ENCODE data around the gene PRDM16. TPM values are rescaled to one million over a fixed set of nuclear protein-coding genes. Genes with fewer than 3 reads are reported as not detected.

Gene PRDM16
- total RNA-seq, 1 experiment from 2014 or later, result 6.1 TPM

DNA sequence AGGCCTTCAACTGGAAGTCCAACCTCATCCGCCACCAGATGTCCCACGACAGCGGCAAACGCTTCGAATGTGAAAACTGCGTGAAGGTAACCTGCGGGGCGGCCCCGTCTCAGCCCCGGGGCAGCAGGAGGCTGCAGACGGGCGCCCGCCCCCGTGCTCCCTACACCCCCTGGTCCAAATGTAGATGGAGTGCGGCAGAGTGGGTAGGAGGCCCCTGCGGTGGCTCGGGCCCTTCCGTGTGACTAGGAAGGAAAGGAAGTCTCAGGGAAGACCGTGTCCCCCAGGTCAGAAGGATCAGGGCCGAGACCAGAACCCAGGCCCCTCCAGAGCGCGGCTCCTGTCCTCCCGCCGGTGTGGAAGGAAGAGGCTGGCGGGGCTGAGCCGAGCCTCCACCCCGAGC is 335.8 kb downstream of the PRDM16 start:
- no TSS peak for BruUV-seq (replicated peaks)
- DNase-seq (ENCODE audit: low read depth, low spot score) (no peak), ATAC-seq (no peak)
- ChIA-PET CTCF (no interaction called here), RAD21 (ENCODE audit: low non-redundant PET in 1 of 2, low total read pairs in 2 of 2, uncharacterized antibody in 2 of 2, unreplicated experiment in 2 of 2) (no interaction called here), POLR2A (no interaction called here)
- no peak overlapping the region for H3K4me2 ChIP-seq (ENCODE audit: low read length)
- no peak overlapping the region for H3K9ac ChIP-seq (ENCODE audit: low read length)
- H3K27ac ChIP-seq (ENCODE audit: low read depth, low read length), result no peak overlapping the region
- no peaks in the 10 kb centered on the region for H3K4me1 ChIP-seq (ENCODE audit: control insufficient read depth in 1 of 2, insufficient read depth in 2 of 2, low read length in 2 of 2)
- no peaks in the 10 kb centered on the region for H3K27me3 ChIP-seq (ENCODE audit: insufficient read depth, low read length)
- intact Hi-C loops (cut with micrococcal nuclease), result no loop called here
- TF ChIP-seq TCF7L2 (IDR thresholded peaks at IDR 0.05; ENCODE audit: borderline replicate concordance, extremely low read depth, insufficient read depth, insufficient read length), result no peak
- no peak for TF ChIP-seq CBX3 (IDR thresholded peaks at IDR 0.05; ENCODE audit: low read depth)
- TF ChIP-seq SRF (IDR thresholded peaks at IDR 0.05; ENCODE audit: low read depth), result no peak
- H2AFZ ChIP-seq (ENCODE audit: low read depth, low read length, poor library complexity, severe bottlenecking), result no peak overlapping the region
- H3K79me2 ChIP-seq (ENCODE audit: insufficient read depth, low read length), result no peaks in the 10 kb centered on the region
- no peaks in the 10 kb centered on the region for H3K9me3 ChIP-seq (ENCODE audit: control insufficient read depth in 1 of 2, insufficient read depth in 1 of 2, low read depth in 1 of 2, low read length in 2 of 2)
- H3K36me3 ChIP-seq (ENCODE audit: control insufficient read depth in 1 of 2, insufficient read depth in 2 of 2, low read length in 2 of 2), result no peaks in the 10 kb centered on the region
- no peak overlapping the region for H3K4me3 ChIP-seq (replicated peaks in 1 of 2; ENCODE audit: low read depth in 1 of 2, low read length in 2 of 2)
- H3K9me2 ChIP-seq (ENCODE audit: insufficient read depth), result no peaks in the 10 kb centered on the region
- no peaks in the 10 kb centered on the region for H4K20me1 ChIP-seq (ENCODE audit: insufficient read depth)

DNA sequence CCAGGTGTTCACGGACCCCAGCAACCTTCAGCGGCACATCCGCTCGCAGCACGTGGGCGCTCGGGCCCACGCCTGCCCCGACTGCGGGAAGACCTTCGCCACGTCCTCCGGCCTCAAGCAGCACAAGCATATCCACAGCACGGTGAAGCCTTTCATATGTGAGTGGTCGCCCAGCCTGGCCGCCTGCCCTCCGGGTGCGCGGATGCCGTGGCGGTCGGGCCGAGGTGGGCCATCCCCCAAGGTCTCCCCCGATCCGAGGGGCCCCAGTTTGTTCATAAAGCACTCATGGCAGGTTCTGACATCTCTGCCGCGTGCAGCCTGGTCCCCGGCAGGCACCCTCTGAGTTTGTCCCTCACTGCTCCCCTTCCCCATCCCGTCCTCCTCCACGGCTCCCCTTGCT is 336.5 kb downstream of the PRDM16 start:
- Histone ChIP-seq H3K4me2 (ENCODE audit: low read length) (no peak overlapping the region), H3K27ac (ENCODE audit: low read depth, low read length) (no peak overlapping the region), H4K20me1 (ENCODE audit: insufficient read depth) (no peaks in the 10 kb centered on the region), H3K9me2 (ENCODE audit: insufficient read depth) (no peaks in the 10 kb centered on the region), H3K4me1 (ENCODE audit: control insufficient read depth in 1 of 2, insufficient read depth in 2 of 2, low read length in 2 of 2) (no peaks in the 10 kb centered on the region), H3K27me3 (ENCODE audit: insufficient read depth, low read length) (no peaks in the 10 kb centered on the region), H3K79me2 (ENCODE audit: insufficient read depth, low read length) (no peaks in the 10 kb centered on the region), H2AFZ (ENCODE audit: low read depth, low read length, poor library complexity, severe bottlenecking) (no peak overlapping the region), H3K36me3 (ENCODE audit: control insufficient read depth in 1 of 2, insufficient read depth in 2 of 2, low read length in 2 of 2) (no peaks in the 10 kb centered on the region), H3K4me3 (replicated peaks in 1 of 2; ENCODE audit: low read depth in 1 of 2, low read length in 2 of 2) (no peak overlapping the region), H3K9ac (ENCODE audit: low read length) (no peak overlapping the region), H3K9me3 (ENCODE audit: control insufficient read depth in 1 of 2, insufficient read depth in 1 of 2, low read depth in 1 of 2, low read length in 2 of 2) (no peaks in the 10 kb centered on the region)
- ChIA-PET CTCF (no interaction called here), RAD21 (ENCODE audit: low non-redundant PET in 1 of 2, low total read pairs in 2 of 2, uncharacterized antibody in 2 of 2, unreplicated experiment in 2 of 2) (no interaction called here), POLR2A (no interaction called here)
- no peak for ATAC-seq
- DNase-seq (ENCODE audit: low read depth, low spot score), result no peak
- no TSS peak for BruUV-seq (replicated peaks)
- intact Hi-C loops (cut with micrococcal nuclease), result no loop called here
- TF ChIP-seq EGR1 (IDR thresholded peaks at IDR 0.05; ENCODE audit: low read depth), result no peak
- TF ChIP-seq RAD21 (IDR thresholded peaks at IDR 0.05; ENCODE audit: low read depth), result no peak
- TF ChIP-seq ZNF274 (IDR thresholded peaks at IDR 0.05; ENCODE audit: low read depth, low read length), result no peak
- TF ChIP-seq POLR2A (IDR thresholded peaks at IDR 0.05; ENCODE audit: borderline replicate concordance, extremely low read depth, insufficient read depth, insufficient read length), result no peak
- TF ChIP-seq ELF1 (IDR thresholded peaks at IDR 0.05; ENCODE audit: borderline replicate concordance, low read depth), result no peak
- TF ChIP-seq, protein P1, sequence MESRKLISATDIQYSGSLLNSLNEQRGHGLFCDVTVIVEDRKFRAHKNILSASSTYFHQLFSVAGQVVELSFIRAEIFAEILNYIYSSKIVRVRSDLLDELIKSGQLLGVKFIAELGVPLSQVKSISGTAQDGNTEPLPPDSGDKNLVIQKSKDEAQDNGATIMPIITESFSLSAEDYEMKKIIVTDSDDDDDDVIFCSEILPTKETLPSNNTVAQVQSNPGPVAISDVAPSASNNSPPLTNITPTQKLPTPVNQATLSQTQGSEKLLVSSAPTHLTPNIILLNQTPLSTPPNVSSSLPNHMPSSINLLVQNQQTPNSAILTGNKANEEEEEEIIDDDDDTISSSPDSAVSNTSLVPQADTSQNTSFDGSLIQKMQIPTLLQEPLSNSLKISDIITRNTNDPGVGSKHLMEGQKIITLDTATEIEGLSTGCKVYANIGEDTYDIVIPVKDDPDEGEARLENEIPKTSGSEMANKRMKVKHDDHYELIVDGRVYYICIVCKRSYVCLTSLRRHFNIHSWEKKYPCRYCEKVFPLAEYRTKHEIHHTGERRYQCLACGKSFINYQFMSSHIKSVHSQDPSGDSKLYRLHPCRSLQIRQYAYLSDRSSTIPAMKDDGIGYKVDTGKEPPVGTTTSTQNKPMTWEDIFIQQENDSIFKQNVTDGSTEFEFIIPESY (IDR thresholded peaks at IDR 0.05; ENCODE audit: extremely low read depth, insufficient replicate concordance, low read length), result no peak
- TF ChIP-seq CBX3 (IDR thresholded peaks at IDR 0.05; ENCODE audit: low read depth), result no peak
- no peak for TF ChIP-seq SIN3A (IDR thresholded peaks at IDR 0.05; ENCODE audit: low read depth)
